Stimulated activated CD8-positive, alpha-beta memory T cell treated with anti-CD3 and anti-CD28 coated beads, Interleukin-12 subunit alpha, Interleukin-12 subunit beta, amount 100 ng/mL, for 24 hours (primary cell): ENCODE results near the gene ULK4.

Experiments
- DNase-seq: peaks from one replicate; pipeline ENCODE4 v3.0.0-alpha.2; 2020; ENCODE audit errors: extremely low read depth

ULK4 gene

DNA sequence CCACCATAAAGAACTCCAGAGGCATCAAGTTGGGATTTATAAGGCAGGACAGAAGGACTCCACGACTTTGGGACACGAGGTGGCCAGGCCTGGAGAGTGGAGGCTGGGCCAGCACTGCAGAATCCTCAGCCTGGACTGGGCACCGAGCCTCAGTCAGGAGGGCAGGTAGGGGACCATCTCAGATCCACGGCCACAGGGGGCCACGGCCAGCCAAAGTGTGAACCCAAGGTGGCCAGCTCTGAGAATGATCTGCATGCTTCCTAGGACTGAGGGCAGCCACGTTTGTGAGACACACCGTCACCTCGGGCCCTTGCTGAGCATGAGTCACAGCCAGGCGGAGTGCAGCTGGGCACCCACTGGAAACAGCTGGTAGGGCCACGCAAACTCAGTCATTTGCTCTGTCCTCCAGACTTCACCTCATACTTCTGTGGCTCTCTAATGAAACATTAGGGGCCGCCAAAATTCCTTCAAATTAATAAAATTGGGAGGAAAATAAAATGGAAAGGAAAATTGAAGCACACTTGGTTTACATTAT lies 696.8 kb downstream of the ULK4 start:
- no peak for DNase-seq

DNA sequence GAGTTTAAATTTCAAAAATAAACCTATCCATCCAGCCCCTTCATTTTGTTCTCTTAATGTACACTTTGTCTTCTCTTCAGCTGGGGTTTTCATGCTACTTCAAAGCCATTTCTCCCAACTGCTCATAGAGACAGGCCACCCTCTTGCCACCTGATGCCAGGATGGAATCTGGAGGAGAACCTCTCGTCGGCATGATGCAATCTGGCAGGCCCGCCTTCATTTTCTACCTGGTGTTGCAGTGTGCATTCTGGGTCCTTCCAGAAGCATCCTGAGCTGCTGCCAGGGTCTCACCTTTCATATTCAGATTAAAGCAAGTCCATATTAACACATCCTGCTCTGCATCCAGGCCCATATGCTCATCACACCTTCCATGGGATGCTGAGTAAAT lies 701.8 kb downstream of the ULK4 start:
- no peak for DNase-seq

DNA sequence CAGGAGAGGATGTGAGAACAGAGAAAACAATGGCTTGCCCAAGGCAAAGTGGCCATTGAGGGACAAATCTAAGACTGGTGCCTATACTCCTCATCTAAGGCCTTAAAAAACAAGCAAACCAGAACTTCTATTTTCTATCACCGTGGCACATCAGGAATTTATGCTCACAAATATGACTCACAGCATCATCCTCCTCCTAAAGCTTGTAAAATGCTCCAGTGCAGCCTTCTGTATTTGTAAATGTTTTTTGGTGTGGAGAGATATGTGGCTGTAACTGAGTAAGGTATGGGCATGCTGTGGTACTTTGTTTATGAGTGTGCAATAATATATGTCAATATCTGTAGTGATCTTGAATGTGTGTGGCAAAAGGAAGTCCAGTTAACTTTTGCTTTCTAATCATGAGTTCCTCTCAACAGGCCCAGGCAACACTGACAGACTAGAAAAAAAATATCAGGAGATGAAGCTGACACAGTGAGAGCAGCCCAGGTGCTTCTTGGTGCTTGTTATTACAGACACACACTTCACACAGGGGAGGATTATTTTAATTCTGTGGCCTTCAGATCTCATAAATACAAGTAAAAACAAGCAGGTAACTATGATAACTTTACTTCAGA lies 702.3 kb downstream of the ULK4 start:
- DNase-seq: no peak

DNA sequence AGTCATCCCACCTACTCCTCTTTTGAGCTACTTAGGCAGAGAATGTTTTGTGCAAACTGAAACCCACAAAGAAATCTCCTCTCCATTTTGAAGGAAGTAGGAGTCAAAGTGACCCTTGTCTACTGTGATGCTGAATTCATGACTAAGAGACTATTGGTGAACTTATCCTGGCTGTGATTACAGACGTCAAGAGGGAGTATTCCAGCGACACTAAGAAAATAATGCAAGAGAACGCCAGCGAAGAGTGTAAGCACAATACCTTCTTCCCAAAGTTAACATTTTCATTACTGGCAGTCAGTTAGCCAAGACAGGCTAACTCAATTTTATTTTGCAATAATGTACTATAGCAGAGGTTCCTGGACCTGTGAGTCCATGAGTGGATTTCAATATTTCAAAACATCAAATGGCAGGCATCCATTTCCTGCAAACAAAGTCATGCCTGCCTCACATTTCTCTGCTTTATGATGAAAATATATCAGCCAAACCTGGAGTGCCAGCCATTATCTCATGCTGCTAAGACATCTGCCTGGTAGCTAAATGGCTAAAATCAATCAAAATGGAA lies 703.6 kb downstream of the ULK4 start:
- no peak for DNase-seq

DNA sequence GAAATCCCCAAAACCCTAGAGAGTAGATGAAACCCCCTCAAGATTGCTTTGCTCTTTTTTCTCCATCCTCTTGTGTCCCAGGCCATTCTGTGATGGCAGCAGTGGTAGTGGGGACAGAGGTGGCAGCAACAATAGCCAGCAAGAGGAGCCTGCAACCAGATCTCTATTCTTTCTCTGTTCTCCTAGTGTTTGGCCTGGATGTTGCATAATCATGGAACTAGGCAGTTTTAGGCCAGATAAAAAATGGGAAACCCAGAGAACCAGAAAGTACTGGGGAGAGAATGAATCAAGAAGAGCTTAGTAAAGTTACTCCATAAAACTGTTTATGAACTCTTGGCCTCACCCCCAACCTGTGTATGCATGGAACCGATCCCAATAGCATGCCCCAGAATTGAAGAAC lies 710.3 kb downstream of the ULK4 start:
- no peak for DNase-seq

DNA sequence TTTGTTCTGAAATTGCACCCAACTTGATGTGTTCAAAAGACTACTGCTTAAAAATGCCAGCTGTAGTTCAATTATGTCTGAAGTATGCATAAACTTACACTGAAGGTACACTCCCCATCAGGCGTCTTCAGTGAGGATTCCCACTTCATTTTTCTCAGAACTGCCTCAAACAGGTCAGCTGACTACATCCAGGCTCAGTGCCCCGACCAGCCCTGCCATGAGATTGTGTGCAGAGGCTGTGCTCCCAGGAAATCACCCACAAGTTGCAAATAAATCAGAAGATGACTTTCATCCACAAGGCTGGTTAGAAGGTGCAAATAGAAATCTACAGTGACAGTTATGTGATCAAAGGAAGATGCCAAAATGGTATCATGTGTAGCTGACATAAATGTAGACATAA lies 711.1 kb downstream of the ULK4 start:
- no peak for DNase-seq

DNA sequence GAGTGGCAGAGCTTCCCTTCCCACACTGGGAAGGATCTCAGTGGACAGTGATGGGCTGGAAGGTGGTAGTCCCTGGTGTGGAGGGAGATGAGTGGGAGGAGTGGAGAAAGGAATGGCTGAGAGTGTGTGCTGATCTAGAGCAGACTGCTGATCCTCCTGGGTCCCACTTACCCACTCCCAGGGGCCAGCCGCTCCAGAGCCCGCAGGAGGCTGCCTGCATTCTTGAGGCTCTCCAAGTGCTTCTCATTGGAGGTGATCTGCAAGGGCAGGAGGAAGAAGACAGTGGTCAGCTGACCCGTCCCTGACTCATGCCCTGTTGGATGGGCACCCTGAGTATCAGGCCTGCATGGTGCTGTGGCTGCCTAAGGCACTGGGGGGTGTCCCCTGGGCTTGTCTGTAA lies 712.6 kb downstream of the ULK4 start:
- DNase-seq: no peak

DNA sequence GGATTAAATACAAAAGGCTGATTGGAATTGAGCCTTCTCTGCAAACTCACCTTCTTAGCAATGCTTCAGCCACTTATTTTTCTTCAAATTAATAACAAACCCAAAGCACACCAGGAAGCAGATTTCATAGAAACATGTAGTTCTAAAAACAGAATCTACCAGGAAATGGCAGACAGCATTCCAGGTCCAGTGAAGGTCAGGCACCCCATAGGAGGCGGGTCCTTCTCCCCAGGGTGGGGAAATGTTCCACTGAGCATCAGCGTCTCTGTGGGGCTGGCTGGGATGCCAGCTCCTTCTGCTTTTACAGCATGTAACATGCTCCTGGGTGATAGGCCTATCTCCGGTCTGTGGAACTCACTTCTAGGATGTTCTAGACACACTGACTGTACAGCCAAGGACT lies 713.4 kb downstream of the ULK4 start:
- DNase-seq: no peak

DNA sequence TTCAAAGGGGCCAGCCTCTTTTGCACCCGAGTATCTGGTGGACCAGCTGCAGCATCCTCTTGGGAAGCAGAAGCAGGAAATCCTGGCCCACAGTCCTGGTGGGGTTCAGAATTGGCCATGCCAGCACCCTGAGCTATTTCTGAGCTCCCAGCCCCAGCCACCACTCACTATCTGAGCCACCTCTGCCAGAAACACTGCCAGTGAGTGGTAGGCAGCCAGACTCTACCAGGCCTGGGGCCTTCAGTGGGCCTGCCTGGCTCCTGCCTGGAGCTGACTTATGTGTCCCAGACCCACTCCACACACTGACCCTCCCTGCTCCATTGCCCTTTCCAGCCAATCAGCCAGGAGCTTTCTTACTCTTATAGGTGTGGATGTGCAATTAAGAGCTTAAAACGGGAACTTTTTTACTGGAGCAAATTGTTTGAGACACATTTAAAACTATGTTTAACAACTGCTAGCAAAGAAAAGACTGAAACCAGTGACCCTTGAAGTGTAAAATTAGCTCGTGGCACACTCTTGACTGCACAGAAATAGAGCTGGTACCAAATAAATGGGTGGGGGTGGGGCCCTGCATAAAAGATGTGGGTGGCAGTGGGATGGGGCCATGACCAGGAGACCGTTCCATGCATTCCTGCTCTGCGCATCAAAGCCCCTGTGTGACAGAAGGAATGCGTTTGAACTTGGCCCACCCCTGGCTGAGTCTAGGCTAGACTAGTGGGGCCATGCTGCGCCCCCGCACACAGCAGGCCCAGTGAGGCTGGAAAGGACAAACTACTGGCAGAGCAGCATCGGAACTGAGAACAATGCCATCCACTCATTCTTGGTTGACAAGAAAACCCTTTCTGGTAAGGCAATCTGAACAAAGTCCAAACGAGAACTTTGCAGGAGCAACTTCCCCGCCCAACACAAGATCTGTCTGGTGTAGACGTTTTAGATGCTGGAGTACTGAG lies 714.6 kb downstream of the ULK4 start:
- no peak for DNase-seq

DNA sequence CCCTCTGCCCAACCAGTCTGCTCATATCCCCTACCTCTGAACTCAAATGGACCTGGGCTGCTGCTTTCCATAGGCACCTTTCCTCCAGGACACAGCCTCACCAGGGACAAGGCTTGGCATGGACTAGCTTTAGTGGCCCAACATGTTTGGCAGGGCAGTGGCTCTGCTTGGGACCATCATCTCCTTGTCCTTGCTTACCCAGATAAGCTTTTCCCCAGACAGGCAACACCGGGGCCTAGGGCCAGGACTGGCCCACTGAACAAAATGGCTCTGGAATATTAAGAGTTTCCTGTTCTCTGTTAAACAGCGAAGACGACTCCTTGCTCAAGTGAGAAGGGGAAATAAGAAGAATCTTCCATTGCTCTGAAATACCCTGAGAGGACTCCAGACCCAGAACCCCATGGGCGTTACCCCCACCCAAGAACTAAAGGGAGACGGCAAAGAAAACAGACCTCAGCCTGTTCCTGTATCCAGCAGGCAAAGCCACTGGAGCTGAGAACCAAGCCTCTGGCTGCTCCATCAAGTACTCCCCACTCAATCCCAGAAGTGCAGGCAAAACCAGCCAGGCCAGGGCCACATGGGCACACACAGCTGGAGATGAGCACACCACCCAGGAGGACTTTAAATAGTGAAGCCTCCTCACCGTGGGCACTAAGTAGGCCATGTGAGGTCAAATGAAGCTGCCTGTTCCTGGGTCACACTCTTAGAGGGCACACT lies 717.1 kb downstream of the ULK4 start:
- no peak for DNase-seq

DNA sequence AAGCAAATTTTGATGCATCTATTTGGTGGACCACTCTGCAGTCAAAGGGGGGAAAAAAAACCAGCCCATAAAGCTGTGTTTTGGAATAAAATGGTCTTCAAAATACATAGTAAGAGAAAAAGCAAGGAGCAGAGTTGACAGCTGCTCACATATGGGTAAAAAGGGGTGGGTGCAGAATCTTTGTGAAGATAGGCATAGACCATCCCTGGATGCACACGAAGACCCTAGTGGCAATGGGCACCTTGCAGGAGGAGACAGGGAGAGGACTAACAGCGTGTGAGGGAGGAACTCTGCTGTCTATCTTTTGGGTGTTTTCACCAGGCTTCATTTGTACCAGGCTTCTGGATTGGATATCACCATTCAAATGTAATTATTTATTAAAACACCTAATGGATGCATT lies 718.7 kb downstream of the ULK4 start:
- DNase-seq: no peak

DNA sequence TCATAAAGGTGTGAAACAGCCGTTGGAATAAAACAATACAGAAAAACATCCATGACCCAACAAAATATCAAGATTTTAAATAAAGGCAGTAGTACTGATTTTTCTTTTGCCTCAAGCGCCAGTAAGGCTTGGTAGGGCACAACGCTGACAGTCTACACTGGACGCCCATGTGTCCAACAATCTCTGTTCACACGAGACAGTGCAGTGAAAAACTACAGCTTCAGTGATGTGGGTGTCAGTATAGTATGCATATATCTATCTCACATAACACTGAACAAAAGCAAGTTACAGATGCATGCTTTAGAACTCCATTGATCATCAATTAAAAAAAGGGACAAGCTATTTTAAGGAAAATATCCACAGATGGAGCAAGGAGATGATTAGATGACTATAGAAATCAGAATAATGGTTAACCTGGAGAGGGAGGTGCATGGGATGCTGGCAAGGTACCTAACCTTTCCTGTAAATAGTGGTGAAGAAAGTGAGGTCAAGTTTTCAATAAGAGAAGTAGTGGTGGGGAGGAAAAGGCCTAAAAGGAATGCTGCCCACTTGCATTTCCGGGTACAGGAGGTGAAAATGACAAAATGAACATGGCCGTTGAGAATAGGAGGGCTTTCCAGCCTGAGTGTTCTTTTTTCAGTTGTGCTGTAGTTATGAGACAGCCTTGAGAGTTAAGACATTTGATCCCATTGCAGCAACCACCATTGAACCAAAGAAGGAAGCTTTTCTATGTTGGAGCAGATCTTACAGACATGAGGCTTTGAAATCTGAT lies 719.9 kb downstream of the ULK4 start:
- no peak for DNase-seq

DNA sequence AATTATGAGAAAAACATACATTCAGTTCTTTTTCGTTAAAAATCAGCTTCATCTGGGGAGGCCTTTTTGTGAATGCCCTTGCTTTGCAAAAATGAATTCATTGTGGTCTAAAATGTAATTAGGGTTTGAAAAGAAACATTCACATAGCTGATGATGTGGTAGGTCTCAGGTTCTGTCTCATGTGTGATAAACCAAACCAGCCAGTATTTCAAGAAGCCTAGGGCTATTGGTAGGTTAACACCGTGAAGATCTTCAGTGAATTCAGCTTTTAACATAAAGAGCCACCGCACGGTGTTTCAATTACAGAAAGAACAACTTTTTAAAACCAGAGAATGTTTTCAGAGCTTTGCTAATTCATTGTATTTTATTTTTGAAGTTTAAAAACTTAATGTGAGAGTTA lies 720.7 kb downstream of the ULK4 start:
- no peak for DNase-seq

DNA sequence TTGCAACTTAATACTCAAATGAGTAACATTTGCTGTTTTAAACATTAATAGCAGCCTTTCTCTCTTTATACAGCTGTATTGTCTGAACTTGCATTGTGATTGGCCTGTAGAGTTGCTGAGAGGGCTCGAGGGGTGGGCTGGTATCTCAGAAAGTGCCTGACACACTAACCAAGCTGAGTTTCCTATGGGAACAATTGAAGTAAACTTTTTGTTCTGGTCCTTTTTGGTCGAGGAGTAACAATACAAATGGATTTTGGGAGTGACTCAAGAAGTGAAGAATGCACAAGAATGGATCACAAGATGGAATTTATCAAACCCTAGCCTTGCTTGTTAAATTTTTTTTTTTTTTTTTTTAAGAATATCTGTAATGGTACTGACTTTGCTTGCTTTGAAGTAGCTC lies 722.3 kb downstream of the ULK4 start:
- DNase-seq: no peak

DNA sequence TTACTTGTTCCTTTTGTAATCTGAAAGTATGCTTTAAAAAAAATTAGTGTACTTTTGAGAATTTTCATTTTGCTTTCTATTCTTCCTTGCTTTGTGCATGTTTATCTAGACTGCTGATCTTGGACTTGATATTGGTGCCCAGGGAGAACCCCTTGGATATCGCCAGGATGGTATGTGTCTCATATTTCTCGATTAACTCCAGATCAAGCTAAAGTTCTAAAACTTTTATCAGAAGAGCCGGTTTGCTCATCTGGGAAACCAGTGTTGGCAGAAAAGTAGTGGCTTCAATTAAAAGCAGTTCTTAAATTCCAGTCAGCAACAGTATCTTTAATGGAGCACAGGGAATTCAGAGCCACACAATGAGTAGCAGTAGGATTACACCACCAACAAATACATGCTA lies 724.0 kb downstream of the ULK4 start:
- DNase-seq: no peak

DNA sequence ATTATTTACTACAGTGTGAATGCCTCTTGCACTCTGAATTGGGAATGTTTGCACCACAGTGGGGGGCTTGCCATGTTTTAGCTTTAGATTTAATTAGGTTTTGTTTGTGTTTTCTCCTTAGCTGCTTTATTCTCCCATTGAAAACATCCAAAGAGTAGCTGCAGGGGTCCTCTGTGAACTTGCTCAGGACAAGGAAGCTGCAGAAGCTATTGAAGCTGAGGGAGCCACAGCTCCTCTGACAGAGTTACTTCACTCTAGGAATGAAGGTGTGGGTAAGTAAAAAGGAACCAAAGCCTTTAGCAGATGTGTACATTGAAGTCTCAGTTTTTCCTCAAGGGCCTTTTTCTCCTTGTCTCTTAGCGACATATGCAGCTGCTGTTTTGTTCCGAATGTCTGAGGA lies 725.7 kb downstream of the ULK4 start:
- DNase-seq: no peak

DNA sequence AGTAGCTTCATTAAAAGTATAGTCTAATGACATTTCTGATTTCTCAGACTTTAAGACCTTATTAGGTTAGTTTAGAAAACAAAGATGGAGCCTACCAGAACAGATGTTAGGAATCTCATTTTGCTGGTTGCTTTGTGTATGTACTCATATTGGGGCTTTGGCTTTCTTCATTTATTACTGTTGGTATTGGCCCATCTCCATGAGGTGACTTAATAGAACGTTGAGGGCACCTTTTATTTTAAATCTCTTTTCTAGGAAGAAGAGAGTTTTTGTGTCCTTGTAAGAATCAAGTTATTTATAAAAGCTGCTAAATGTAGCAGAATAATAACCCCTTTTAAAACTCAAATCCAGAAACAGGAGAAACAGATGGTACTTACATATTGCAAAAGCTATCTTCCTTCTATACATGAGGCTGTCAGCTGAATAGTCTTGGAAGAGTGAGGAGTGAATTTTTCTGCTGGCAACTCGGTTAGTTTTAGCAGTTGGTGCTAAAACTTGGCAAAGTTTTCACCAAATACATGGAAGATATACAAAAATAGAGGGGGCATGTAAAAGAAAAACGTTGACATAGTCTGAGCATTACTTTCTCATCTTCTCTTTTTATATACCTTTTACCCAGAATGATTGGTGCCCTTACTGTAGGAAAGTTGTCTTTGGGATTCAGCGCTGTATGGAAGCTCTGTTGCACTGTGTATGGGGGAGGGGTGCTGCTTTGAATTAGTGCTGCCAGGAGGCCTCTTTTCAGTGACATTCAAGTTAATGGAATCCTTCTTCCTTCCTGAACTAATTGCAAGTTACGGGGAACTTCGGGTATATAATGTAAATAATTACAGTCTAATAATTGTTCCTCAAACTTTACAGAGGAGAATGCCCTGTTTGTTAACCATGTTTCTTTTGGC lies 726.8 kb downstream of the ULK4 start:
- no peak for DNase-seq

DNA sequence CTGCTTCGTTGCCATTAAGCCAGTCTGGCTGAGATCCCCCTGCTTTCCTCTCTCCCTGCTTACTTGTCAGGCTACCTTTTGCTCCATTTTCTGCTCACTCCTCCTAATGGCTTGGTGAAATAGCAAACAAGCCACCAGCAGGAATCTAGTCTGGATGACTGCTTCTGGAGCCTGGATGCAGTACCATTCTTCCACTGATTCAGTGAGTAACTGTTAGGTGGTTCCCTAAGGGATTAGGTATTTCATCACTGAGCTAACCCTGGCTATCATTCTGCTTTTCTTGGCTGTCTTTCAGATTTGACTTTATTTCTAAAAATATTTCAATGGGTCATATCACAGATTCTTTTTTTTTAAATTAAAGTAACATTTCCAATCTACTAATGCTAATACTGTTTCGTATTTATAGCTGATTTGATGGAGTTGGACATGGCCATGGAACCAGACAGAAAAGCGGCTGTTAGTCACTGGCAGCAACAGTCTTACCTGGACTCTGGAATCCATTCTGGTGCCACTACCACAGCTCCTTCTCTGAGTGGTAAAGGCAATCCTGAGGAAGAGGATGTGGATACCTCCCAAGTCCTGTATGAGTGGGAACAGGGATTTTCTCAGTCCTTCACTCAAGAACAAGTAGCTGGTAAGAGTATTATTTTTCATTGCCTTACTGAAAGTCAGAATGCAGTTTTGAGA lies 737.6 kb downstream of the ULK4 start:
- DNase-seq: no peak

DNA sequence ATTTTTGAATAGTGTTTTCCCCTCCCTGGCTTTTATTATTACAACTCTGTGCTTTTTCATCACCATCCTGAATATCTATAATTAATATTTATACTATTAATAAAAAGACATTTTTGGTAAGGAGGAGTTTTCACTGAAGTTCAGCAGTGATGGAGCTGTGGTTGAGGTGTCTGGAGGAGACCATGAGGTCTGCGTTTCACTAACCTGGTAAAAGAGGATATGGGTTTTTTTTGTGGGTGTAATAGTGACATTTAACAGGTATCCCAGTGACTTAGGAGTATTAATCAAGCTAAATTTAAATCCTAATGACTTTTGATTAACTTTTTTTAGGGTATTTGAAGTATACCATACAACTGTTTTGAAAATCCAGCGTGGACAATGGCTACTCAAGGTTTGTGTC lies 738.2 kb downstream of the ULK4 start:
- DNase-seq: no peak

DNA sequence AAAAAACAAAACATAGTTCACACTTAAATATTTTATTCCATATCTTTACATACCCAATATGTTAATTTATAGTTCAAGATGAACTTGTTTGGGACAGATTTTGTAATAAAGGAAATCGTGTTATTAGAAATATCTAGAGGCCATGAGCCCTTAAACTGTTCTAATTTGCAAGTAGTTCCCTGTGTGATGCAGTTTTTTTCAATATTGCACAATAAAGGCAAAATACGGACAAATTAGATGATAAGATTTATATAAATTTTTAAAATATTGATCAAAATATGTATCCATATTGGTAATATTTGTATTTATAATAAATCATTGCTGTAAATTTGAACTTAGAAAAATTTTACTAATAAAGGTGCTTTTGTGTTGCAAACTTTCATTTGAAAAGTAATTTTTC lies 738.8 kb downstream of the ULK4 start:
- DNase-seq: no peak
